ENCODE data around the gene TTBK1.

TTBK1 gene

GRCh38 chr6:43274127-43274915, 31.0 kb downstream of the TTBK1 start:
- no peak for DNase-seq

GRCh38 chr6:43274916-43275597, 31.8 kb downstream of the TTBK1 start:
- no peak for DNase-seq

GRCh38 chr6:43275801-43276576, 32.7 kb downstream of the TTBK1 start:
- no peak for DNase-seq

GRCh38 chr6:43276577-43277305, 33.5 kb downstream of the TTBK1 start:
- no peak for DNase-seq

GRCh38 chr6:43277306-43277642, 34.0 kb downstream of the TTBK1 start:
- no peak for DNase-seq

GRCh38 chr6:43277643-43278523, 34.6 kb downstream of the TTBK1 start:
- DNase-seq, result no peak

GRCh38 chr6:43278524-43279078, 35.3 kb downstream of the TTBK1 start:
- DNase-seq, result no peak

GRCh38 chr6:43280234-43280633, 37.0 kb downstream of the TTBK1 start:
- DNase-seq, result no peak

- DNase-seq, result no peak
Observed at GRCh38 chr6:43282060-43282459, 38.8 kb downstream of the TTBK1 start.

GRCh38 chr6:43282636-43283513, 39.6 kb downstream of the TTBK1 start:
- DNase-seq, result no peak

- no peak for DNase-seq
Observed at GRCh38 chr6:43283514-43283901, 40.2 kb downstream of the TTBK1 start.

- DNase-seq, result no peak
Observed at GRCh38 chr6:43283905-43284304, 40.6 kb downstream of the TTBK1 start.

GRCh38 chr6:43284991-43285781, 41.9 kb downstream of the TTBK1 start:
- DNase-seq, result no peak

GRCh38 chr6:43285832-43286231, 42.6 kb downstream of the TTBK1 start:
- DNase-seq, result no peak

GRCh38 chr6:43286456-43286979, 43.2 kb downstream of the TTBK1 start:
- DNase-seq, result no peak

- DNase-seq, result no peak
Observed at GRCh38 chr6:43286980-43287716, 43.9 kb downstream of the TTBK1 start.

- no peak for DNase-seq
Observed at GRCh38 chr6:43287717-43288679, 44.7 kb downstream of the TTBK1 start.
